ENCODE data around the gene GPR31. TPM values are rescaled to one million over a fixed set of nuclear protein-coding genes. Genes with fewer than 3 reads are reported as not detected.

Gene GPR31
- total RNA-seq, 1 experiment from 2014 or later = not detected

- BruUV-seq (replicated peaks) = no TSS peak
- Histone ChIP-seq H3K27me3 (ENCODE audit: low read length) (peaks cover 37% of the 10 kb centered on the region), H2AFZ (ENCODE audit: low read length) (no peak overlapping the region), H3F3A (ENCODE audit: low read length, unreplicated experiment) (no peaks in the 10 kb centered on the region), H3K9me2 (replicated peaks; ENCODE audit: low read length) (no peaks in the 10 kb centered on the region), H3K36me3 (ENCODE audit: low read depth, low read length) (no peaks in the 10 kb centered on the region), H3K27ac (ENCODE audit: low read length) (no peak overlapping the region), H3K9me3 (ENCODE audit: low read length) (no peaks in the 10 kb centered on the region), H4K20me1 (ENCODE audit: low read length) (no peaks in the 10 kb centered on the region), H3K9ac (ENCODE audit: low read length) (no peak overlapping the region), H3K4me1 (ENCODE audit: insufficient read depth, low read length) (no peaks in the 10 kb centered on the region), H3K79me2 (ENCODE audit: low read length) (no peaks in the 10 kb centered on the region), H3K4me3 (ENCODE audit: low read length) (no peak overlapping the region), H3K4me2 (ENCODE audit: low read length) (no peak overlapping the region)
- DNase-seq (no peak), ATAC-seq (no peak)
- ChIA-PET POLR2A (ENCODE audit: unreplicated experiment) (no interaction called here), CTCF (no interaction called here)
- TF ChIP-seq EZH2 (IDR thresholded peaks at IDR 0.05; ENCODE audit: low read length, unreplicated experiment) (no peak), EZH2phosphoT487 (IDR thresholded peaks at IDR 0.05; ENCODE audit: borderline replicate concordance, low read length) (no peak)
- TF ChIP-seq, protein P1, sequence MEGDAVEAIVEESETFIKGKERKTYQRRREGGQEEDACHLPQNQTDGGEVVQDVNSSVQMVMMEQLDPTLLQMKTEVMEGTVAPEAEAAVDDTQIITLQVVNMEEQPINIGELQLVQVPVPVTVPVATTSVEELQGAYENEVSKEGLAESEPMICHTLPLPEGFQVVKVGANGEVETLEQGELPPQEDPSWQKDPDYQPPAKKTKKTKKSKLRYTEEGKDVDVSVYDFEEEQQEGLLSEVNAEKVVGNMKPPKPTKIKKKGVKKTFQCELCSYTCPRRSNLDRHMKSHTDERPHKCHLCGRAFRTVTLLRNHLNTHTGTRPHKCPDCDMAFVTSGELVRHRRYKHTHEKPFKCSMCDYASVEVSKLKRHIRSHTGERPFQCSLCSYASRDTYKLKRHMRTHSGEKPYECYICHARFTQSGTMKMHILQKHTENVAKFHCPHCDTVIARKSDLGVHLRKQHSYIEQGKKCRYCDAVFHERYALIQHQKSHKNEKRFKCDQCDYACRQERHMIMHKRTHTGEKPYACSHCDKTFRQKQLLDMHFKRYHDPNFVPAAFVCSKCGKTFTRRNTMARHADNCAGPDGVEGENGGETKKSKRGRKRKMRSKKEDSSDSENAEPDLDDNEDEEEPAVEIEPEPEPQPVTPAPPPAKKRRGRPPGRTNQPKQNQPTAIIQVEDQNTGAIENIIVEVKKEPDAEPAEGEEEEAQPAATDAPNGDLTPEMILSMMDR (conservative IDR thresholded peaks at IDR 0.05; ENCODE audit: low read depth, low read length) = no peak
- intact Hi-C loops (cut with micrococcal nuclease) = no loop called here
Measured at GRCh38 chr6:167118839-167119238, 38.9 kb downstream of the GPR31 start.

DNA sequence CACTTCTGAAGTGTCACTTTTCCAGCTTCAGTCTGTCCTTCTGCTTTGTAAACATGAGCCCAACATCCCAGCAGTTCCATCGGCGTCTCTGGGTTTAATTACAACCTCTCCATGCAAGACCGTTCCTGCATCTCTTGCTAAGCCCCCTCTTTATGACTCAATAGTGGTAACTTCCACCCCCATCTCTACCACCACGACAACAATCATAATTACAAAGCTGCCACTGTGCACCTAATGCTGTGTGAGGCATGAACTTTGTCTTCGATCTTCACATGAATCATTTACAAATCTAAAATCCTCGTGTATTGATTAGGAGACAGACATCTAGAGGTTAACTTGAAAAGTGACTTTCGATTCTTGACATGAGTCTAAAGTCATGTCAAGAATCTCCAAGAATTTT is 39.8 kb downstream of the GPR31 start:
- ChIA-PET CTCF (no interaction called here), POLR2A (ENCODE audit: unreplicated experiment) (no interaction called here)
- no peaks in the 10 kb centered on the region for H4K20me1 ChIP-seq (ENCODE audit: low read length)
- no peak for ATAC-seq
- H3K4me1 ChIP-seq (ENCODE audit: insufficient read depth, low read length) = no peaks in the 10 kb centered on the region
- no peak for DNase-seq
- no peaks in the 10 kb centered on the region for H3K9me2 ChIP-seq (replicated peaks; ENCODE audit: low read length)
- no peaks in the 10 kb centered on the region for H3F3A ChIP-seq (ENCODE audit: low read length, unreplicated experiment)
- no peaks in the 10 kb centered on the region for H3K9me3 ChIP-seq (ENCODE audit: low read length)
- no TSS peak for BruUV-seq (replicated peaks)
- no peak overlapping the region for H3K27ac ChIP-seq (ENCODE audit: low read length)
- H2AFZ ChIP-seq (ENCODE audit: low read length) = no peak overlapping the region
- no peaks in the 10 kb centered on the region for H3K36me3 ChIP-seq (ENCODE audit: low read depth, low read length)
- TF ChIP-seq, protein P1 (conservative IDR thresholded peaks at IDR 0.05; ENCODE audit: low read depth, low read length) = no peak
- no peak for TF ChIP-seq EZH2phosphoT487 (IDR thresholded peaks at IDR 0.05; ENCODE audit: borderline replicate concordance, low read length)
- no peak for TF ChIP-seq EZH2 (IDR thresholded peaks at IDR 0.05; ENCODE audit: low read length, unreplicated experiment)
- peaks cover 31% of the 10 kb centered on the region for H3K27me3 ChIP-seq (ENCODE audit: low read length)
- intact Hi-C loops (cut with micrococcal nuclease) = no loop called here
- H3K9ac ChIP-seq (ENCODE audit: low read length) = no peak overlapping the region
- no peaks in the 10 kb centered on the region for H3K79me2 ChIP-seq (ENCODE audit: low read length)
- no peak overlapping the region for H3K4me2 ChIP-seq (ENCODE audit: low read length)
- H3K4me3 ChIP-seq (ENCODE audit: low read length) = no peak overlapping the region

DNA sequence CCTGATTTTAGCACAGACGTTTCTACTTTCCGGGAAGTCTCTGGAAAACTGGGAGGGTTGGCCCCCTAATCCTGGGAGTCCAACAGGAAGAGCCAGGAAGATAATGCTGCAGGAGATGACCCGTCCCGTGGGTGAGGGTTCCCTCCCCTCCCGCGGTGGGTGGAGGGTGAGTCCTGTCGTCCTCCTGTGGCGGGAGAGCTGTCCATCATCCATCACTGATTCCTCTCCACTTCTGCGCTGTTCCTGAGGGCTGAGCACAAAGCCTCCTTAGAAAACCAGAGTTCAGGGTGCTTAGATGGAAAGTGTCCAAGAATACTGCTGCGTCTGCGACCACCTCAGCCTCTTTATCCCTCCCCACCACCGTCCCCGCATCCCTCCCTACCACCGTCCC is 40.9 kb downstream of the GPR31 start:
- no peaks in the 10 kb centered on the region for H3K36me3 ChIP-seq (ENCODE audit: low read depth, low read length)
- no peaks in the 10 kb centered on the region for H3K79me2 ChIP-seq (ENCODE audit: low read length)
- no peak overlapping the region for H3K27ac ChIP-seq (ENCODE audit: low read length)
- ChIA-PET POLR2A (ENCODE audit: unreplicated experiment) (no interaction called here), CTCF (no interaction called here)
- ATAC-seq (no peak), DNase-seq (no peak)
- no peaks in the 10 kb centered on the region for H3K9me3 ChIP-seq (ENCODE audit: low read length)
- H3K27me3 ChIP-seq (ENCODE audit: low read length) = peaks cover 28% of the 10 kb centered on the region
- intact Hi-C loops (cut with micrococcal nuclease) = no loop called here
- TF ChIP-seq EZH2phosphoT487 (IDR thresholded peaks at IDR 0.05; ENCODE audit: borderline replicate concordance, low read length) = no peak
- TF ChIP-seq, protein P1 (conservative IDR thresholded peaks at IDR 0.05; ENCODE audit: low read depth, low read length) = no peak
- no peak for TF ChIP-seq EZH2 (IDR thresholded peaks at IDR 0.05; ENCODE audit: low read length, unreplicated experiment)
- no peak overlapping the region for H3K4me3 ChIP-seq (ENCODE audit: low read length)
- no TSS peak for BruUV-seq (replicated peaks)
- no peaks in the 10 kb centered on the region for H3K4me1 ChIP-seq (ENCODE audit: insufficient read depth, low read length)
- H3K9ac ChIP-seq (ENCODE audit: low read length) = no peak overlapping the region
- no peak overlapping the region for H3K4me2 ChIP-seq (ENCODE audit: low read length)
- no peaks in the 10 kb centered on the region for H3F3A ChIP-seq (ENCODE audit: low read length, unreplicated experiment)
- no peak overlapping the region for H2AFZ ChIP-seq (ENCODE audit: low read length)
- H4K20me1 ChIP-seq (ENCODE audit: low read length) = no peaks in the 10 kb centered on the region
- no peaks in the 10 kb centered on the region for H3K9me2 ChIP-seq (replicated peaks; ENCODE audit: low read length)
